H1 (cell line): ENCODE results near the gene ERGIC2. TPM values are rescaled to one million over a fixed set of nuclear protein-coding genes. Genes with fewer than 3 reads are reported as not detected.

Experiments used
- BACH1 ChIP-seq: IDR thresholded peaks from 2 replicates; pipeline ENCODE4 v1.6.1; 2012; ENCODE audit warnings: low read length, improper control_type of control experiment
- CEBPB ChIP-seq: IDR thresholded peaks from 2 replicates; pipeline ENCODE4 v1.6.1; 2012; ENCODE audit warnings: low read depth, low read length
- CTCF ChIP-seq, 3 experiments: IDR thresholded peaks; 1 replicate in 2 of 3; 2 replicates in 1 of 3; pipeline versions ENCODE4 v1.5.1 to v1.6.1; 2011; ENCODE audit warnings: low read length in 3 of 3, mild to moderate bottlenecking in 3 of 3, inconsistent platforms in 2 of 3, low read depth in 1 of 3, moderate library complexity in 1 of 3; ENCODE audit not compliant: insufficient read depth in 1 of 3; ENCODE audit errors: control extremely low read depth in 1 of 3
- GTF2F1 ChIP-seq: IDR thresholded peaks from 2 replicates; pipeline ENCODE4 v1.6.1; 2012; ENCODE audit warnings: low read depth, low read length, improper control_type of control experiment, borderline replicate concordance
- NANOG ChIP-seq: IDR thresholded peaks from 2 replicates; pipeline ENCODE4 v1.6.1; 2011; ENCODE audit warnings: low read length, low read depth, mild to moderate bottlenecking, inconsistent platforms; ENCODE audit not compliant: insufficient read depth, poor library complexity, severe bottlenecking
- SP2 ChIP-seq: IDR thresholded peaks from 2 replicates; pipeline ENCODE4 v1.6.1; 2012; ENCODE audit warnings: mild to moderate bottlenecking, low read length, inconsistent platforms
- polyA plus RNA-seq, 7 experiments: library from polyadenylated mRNA; depleted of rRNA in 3 of 7; stranded (reverse) in 5 of 7; unstranded in 2 of 7; fragments of >200 nt in 5 of 7; fragments of 200-250 nt in 2 of 7; gene quantifications; 1 replicate in 5 of 7; 2 replicates in 1 of 7; 4 replicates in 1 of 7; pipeline versions ENCODE4 v1.2.1 to v1.2.3, GENCODE V29; 2011 to 2013; ENCODE audit warnings: missing spikeins in 2 of 7, mixed read lengths in 2 of 7
- total RNA-seq: library from RNA; stranded (reverse); fragmentation: NEBNext Ultra II Directional; extraction: Animal tissue kit (Norgen Biotek cat#: 25700); gene quantifications from 2 replicates; pipeline ENCODE4 v1.2.1, GENCODE V29; 2021

ERGIC2 gene
- total and polyA plus RNA-seq, 2 of the 8 experiments (the other 6 are each of a cell fraction or from before 2014, with no cell fraction given), result 16.5 to 61.8 TPM

DNA sequence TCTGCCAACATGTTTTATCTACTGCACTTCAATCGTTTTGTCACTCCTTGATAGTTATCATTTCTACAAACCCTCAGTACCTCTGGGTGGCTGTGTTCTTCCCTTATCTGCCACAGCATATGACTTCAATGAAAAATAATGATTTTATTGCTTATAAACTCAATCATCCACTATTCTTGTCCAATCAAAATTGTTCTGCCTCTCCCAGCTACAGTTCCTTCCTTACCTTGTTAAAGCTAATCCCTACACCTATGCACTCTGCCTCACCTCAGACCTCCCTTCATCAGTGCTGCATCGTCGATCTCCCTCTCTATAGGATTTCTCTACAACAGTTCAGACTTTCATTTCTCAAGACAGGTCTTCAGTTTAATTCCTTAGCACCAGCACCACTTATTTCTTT, 58.8 kb downstream of the ERGIC2 start (continued):
- TF ChIP-seq CTCF (IDR thresholded peaks at IDR 0.05; ENCODE audit: control extremely low read depth in 1 of 3, insufficient read depth in 1 of 3, low read depth in 1 of 3, low read length in 3 of 3) (no peak), CEBPB (no peak), SP2 (no peak), GTF2F1 (no peak), BACH1 (no peak), NANOG (no peak)
